HepG2 (cell line): Measurements from ENCODE around the gene TUBE1. TPM values are rescaled to one million over a fixed set of nuclear protein-coding genes. Genes with fewer than 3 reads are reported as not detected.

Experiments used
- FOXA3 ChIP-seq: IDR thresholded peaks from 2 replicates; pipeline ENCODE4 v1.6.1; 2016; ENCODE audit warnings: missing genetic modification reagents, missing compliant biosample characterization
- NCOA2 ChIP-seq: sonication (generic); formaldehyde crosslinking; IDR thresholded peaks from 2 replicates; pipeline ENCODE4 v1.8.0; 2022; ENCODE audit warnings: inconsistent platforms
- NFATC3 ChIP-seq: sonication (generic); formaldehyde crosslinking; IDR thresholded peaks from 2 replicates; pipeline ENCODE4 v1.5.1; 2020; ENCODE audit warnings: mild to moderate bottlenecking, missing genetic modification reagents
- NONO ChIP-seq, 2 experiments: fragments of 450-650 bp in 1 of 2; sonication (generic) in 1 of 2; formaldehyde crosslinking in 1 of 2; IDR thresholded peaks in 1 of 2; conservative IDR thresholded peaks in 1 of 2; 2 replicates each; pipeline versions ENCODE4 v1.6.1 to v1.8.0; 2017 to 2022; ENCODE audit warnings: mild to moderate bottlenecking in 1 of 2, missing genetic modification reagents in 1 of 2, moderate library complexity in 1 of 2
- RARG ChIP-seq: sonication (generic); formaldehyde crosslinking; IDR thresholded peaks from 2 replicates; pipeline ENCODE4 v1.4.0; 2020; ENCODE audit warnings: low read depth, mild to moderate bottlenecking, missing genetic modification reagents
- TEAD2 ChIP-seq: sonication (generic); formaldehyde crosslinking; IDR thresholded peaks from 2 replicates; pipeline ENCODE4 v1.9.0; 2021; ENCODE audit warnings: missing genetic modification reagents
- TEAD3 ChIP-seq: optimal IDR thresholded peaks from 2 replicates; pipeline ENCODE3; 2016; ENCODE audit warnings: borderline replicate concordance
- TOE1 ChIP-seq: sonication (generic); formaldehyde crosslinking; IDR thresholded peaks from 2 replicates; pipeline ENCODE4 v1.4.0; 2020; ENCODE audit warnings: mild to moderate bottlenecking, missing genetic modification reagents
- ZC3H4 ChIP-seq: sonication (generic); formaldehyde crosslinking; IDR thresholded peaks from 2 replicates; pipeline ENCODE4 v1.4.0; 2020; ENCODE audit warnings: missing genetic modification reagents, borderline replicate concordance
- ZFP41 ChIP-seq: sonication (generic); formaldehyde crosslinking; IDR thresholded peaks from 2 replicates; pipeline ENCODE4 v1.4.0; 2020; ENCODE audit warnings: mild to moderate bottlenecking, missing genetic modification reagents, borderline replicate concordance
- ZNF234 ChIP-seq: sonication (generic); formaldehyde crosslinking; conservative IDR thresholded peaks from 2 replicates; pipeline ENCODE4 v1.5.1; 2020; ENCODE audit warnings: mild to moderate bottlenecking, missing genetic modification reagents
- ZNF496 ChIP-seq: sonication (generic); formaldehyde crosslinking; IDR thresholded peaks from 2 replicates; pipeline ENCODE4 v1.8.1; 2023; ENCODE audit warnings: mild to moderate bottlenecking, moderate library complexity, missing genetic modification reagents; ENCODE audit not compliant: insufficient replicate concordance
- ZNF605 ChIP-seq: sonication (generic); formaldehyde crosslinking; IDR thresholded peaks from 2 replicates; pipeline ENCODE4 v1.8.0; 2022; ENCODE audit warnings: mild to moderate bottlenecking, missing genetic modification reagents
- ZNF776 ChIP-seq: sonication (generic); formaldehyde crosslinking; IDR thresholded peaks from 2 replicates; pipeline ENCODE4 v1.4.0; 2020; ENCODE audit warnings: mild to moderate bottlenecking, missing genetic modification reagents
- ZNF83 ChIP-seq: sonication (generic); formaldehyde crosslinking; IDR thresholded peaks from 2 replicates; pipeline ENCODE4 v1.4.0; 2020; ENCODE audit warnings: missing genetic modification reagents, mild to moderate bottlenecking, borderline replicate concordance
- polyA plus RNA-seq, 8 experiments: library from polyadenylated mRNA; depleted of rRNA in 3 of 8; stranded (reverse) in 7 of 8; unstranded in 1 of 8; fragments of >200 nt; fragmentation: Illumina TruSeq in 4 of 8; extraction: Trizol in 4 of 8; gene quantifications; 2 replicates each; pipeline versions ENCODE4 v1.2.1 to v1.2.3, GENCODE V29; 2011 to 2016; ENCODE audit warnings: low read depth in 4 of 8, missing spikeins in 1 of 8, mixed read lengths in 1 of 8; ENCODE audit not compliant: insufficient read depth in 1 of 8
- total RNA-seq, 5 experiments: library from RNA; depleted of rRNA; stranded (reverse); fragments of >200 nt; fragmentation: Illumina TruSeq; extraction: Trizol; gene quantifications; 2 replicates each; pipeline ENCODE4 v1.2.3, GENCODE V29; 2016; ENCODE audit warnings: low read depth in 1 of 5
- TF ChIP-seq, protein P1 (sequence below): sonication (generic); formaldehyde crosslinking; conservative IDR thresholded peaks from 2 replicates; pipeline ENCODE4 v1.4.0; 2020; ENCODE audit warnings: missing genetic modification reagents
- TF ChIP-seq, protein P2 (sequence below), 2 experiments: IDR thresholded peaks; 2 replicates each; pipeline ENCODE4 v1.6.1; 2011 to 2012; ENCODE audit warnings: low read length in 2 of 2, borderline replicate concordance in 1 of 2, low read depth in 1 of 2, mild to moderate bottlenecking in 1 of 2, moderate library complexity in 1 of 2
- TF ChIP-seq, protein P3 (sequence below): sonication (generic); formaldehyde crosslinking; conservative IDR thresholded peaks from 2 replicates; pipeline ENCODE4 v1.8.0; 2022; ENCODE audit warnings: mild to moderate bottlenecking, moderate library complexity, missing genetic modification reagents
- TF ChIP-seq, protein P4 (sequence below): IDR thresholded peaks from 2 replicates; pipeline ENCODE4 v1.6.1; 2016; ENCODE audit warnings: low read depth

The TUBE1 gene
- total and polyA plus RNA-seq, 2 of the 13 experiments (the other 11 are each of a cell fraction or from before 2014, with no cell fraction given) = 17.3 to 22.6 TPM

DNA sequence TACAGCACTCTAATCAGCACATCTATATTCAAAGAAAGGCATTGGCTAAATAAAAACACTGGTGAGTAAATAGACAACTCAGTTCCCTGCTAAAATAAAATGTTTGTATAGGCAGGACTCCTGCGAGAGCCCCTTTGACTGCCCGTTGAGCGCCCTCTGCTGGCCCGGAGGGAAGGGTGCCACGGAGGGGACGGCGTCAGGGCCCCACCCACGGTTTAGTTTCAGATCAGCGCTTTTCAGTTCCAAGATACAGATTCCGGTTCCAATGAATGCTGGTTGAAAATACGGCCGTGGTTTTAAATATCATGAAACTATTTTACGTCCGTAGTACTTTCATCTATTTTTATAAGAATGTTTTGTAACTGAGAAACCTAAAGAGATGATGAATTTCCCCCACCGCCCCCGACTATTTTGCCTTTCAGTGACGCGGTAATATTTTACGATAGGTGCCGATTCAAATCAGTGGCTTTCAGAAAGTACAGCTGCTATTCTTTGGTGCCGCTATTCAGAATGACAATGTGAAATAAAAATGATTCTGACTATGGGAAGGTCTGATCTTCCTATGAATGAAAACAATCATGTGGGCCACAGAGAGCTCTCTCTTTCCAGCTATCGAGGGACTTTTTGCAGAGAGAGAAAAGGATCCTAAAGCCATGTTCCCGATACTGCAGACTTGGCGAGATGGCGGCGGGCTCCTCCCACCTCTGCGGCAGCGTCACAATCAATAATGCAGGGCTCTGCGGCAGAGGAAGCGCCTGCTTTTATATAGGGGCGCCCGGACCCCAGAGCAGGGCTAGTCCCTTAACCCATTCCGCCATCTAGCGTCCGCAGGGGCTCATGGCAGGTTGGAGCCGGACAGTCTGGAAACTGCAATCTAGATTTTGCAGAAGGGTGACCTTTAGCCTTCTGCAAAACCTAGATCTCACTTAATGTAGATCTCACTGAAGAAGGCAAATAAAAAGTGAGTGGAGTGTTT is 44.0 kb downstream of the TUBE1 start (continued):
- TF ChIP-seq, protein P1, sequence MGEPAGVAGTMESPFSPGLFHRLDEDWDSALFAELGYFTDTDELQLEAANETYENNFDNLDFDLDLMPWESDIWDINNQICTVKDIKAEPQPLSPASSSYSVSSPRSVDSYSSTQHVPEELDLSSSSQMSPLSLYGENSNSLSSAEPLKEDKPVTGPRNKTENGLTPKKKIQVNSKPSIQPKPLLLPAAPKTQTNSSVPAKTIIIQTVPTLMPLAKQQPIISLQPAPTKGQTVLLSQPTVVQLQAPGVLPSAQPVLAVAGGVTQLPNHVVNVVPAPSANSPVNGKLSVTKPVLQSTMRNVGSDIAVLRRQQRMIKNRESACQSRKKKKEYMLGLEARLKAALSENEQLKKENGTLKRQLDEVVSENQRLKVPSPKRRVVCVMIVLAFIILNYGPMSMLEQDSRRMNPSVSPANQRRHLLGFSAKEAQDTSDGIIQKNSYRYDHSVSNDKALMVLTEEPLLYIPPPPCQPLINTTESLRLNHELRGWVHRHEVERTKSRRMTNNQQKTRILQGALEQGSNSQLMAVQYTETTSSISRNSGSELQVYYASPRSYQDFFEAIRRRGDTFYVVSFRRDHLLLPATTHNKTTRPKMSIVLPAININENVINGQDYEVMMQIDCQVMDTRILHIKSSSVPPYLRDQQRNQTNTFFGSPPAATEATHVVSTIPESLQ (CRISPR knock-in tag) = no peak; the same call in 1 of the 2 replicates
- TF ChIP-seq, protein P2, sequence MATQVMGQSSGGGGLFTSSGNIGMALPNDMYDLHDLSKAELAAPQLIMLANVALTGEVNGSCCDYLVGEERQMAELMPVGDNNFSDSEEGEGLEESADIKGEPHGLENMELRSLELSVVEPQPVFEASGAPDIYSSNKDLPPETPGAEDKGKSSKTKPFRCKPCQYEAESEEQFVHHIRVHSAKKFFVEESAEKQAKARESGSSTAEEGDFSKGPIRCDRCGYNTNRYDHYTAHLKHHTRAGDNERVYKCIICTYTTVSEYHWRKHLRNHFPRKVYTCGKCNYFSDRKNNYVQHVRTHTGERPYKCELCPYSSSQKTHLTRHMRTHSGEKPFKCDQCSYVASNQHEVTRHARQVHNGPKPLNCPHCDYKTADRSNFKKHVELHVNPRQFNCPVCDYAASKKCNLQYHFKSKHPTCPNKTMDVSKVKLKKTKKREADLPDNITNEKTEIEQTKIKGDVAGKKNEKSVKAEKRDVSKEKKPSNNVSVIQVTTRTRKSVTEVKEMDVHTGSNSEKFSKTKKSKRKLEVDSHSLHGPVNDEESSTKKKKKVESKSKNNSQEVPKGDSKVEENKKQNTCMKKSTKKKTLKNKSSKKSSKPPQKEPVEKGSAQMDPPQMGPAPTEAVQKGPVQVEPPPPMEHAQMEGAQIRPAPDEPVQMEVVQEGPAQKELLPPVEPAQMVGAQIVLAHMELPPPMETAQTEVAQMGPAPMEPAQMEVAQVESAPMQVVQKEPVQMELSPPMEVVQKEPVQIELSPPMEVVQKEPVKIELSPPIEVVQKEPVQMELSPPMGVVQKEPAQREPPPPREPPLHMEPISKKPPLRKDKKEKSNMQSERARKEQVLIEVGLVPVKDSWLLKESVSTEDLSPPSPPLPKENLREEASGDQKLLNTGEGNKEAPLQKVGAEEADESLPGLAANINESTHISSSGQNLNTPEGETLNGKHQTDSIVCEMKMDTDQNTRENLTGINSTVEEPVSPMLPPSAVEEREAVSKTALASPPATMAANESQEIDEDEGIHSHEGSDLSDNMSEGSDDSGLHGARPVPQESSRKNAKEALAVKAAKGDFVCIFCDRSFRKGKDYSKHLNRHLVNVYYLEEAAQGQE (IDR thresholded peaks at IDR 0.05; ENCODE audit: borderline replicate concordance in 1 of 2, low read depth in 1 of 2, low read length in 2 of 2) = no peak
- TF ChIP-seq, protein P3, sequence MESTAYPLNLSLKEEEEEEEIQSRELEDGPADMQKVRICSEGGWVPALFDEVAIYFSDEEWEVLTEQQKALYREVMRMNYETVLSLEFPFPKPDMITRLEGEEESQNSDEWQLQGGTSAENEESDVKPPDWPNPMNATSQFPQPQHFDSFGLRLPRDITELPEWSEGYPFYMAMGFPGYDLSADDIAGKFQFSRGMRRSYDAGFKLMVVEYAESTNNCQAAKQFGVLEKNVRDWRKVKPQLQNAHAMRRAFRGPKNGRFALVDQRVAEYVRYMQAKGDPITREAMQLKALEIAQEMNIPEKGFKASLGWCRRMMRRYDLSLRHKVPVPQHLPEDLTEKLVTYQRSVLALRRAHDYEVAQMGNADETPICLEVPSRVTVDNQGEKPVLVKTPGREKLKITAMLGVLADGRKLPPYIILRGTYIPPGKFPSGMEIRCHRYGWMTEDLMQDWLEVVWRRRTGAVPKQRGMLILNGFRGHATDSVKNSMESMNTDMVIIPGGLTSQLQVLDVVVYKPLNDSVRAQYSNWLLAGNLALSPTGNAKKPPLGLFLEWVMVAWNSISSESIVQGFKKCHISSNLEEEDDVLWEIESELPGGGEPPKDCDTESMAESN (CRISPR knock-in tag) = no peak
- TF ChIP-seq ZNF83 (no peak), ZNF776 (CRISPR knock-in tag) (no peak), ZNF234 (CRISPR knock-in tag) (no peak), NONO (IDR thresholded peaks at IDR 0.05) (no peak), NONO (CRISPR knock-in tag; conservative IDR thresholded peaks at IDR 0.05) (no peak), ZNF496 (CRISPR knock-in tag) (no peak), ZFP41 (CRISPR knock-in tag) (no peak), NFATC3 (CRISPR knock-in tag) (no peak), TEAD2 (CRISPR knock-in tag) (no peak), NCOA2 (CRISPR knock-in tag) (no peak), RARG (CRISPR knock-in tag) (no peak), TEAD3 (CRISPR knock-in tag) (peak; percentile 17), ZNF605 (CRISPR knock-in tag) (peak; percentile 73; the same call in 1 of the 2 replicates), TOE1 (CRISPR knock-in tag) (no peak), ZC3H4 (no peak), FOXA3 (CRISPR knock-in tag) (peak; percentile 22; the same call in 1 of the 2 replicates)
- TF ChIP-seq, protein P4, sequence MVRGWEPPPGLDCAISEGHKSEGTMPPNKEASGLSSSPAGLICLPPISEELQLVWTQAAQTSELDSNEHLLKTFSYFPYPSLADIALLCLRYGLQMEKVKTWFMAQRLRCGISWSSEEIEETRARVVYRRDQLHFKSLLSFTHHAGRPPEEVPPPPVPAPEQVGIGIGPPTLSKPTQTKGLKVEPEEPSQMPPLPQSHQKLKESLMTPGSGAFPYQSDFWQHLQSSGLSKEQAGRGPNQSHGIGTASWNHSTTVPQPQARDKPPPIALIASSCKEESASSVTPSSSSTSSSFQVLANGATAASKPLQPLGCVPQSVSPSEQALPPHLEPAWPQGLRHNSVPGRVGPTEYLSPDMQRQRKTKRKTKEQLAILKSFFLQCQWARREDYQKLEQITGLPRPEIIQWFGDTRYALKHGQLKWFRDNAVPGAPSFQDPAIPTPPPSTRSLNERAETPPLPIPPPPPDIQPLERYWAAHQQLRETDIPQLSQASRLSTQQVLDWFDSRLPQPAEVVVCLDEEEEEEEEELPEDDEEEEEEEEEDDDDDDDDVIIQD = peak; percentile 86; the same call in 1 of the 2 replicates
